ENCODE data around the gene ODC1. TPM values are rescaled to one million over a fixed set of nuclear protein-coding genes. Genes with fewer than 3 reads are reported as not detected.

ODC1 gene
- total and polyA plus RNA-seq, 2 experiments from 2014 or later: 23.3 to 70.3 TPM

DNA sequence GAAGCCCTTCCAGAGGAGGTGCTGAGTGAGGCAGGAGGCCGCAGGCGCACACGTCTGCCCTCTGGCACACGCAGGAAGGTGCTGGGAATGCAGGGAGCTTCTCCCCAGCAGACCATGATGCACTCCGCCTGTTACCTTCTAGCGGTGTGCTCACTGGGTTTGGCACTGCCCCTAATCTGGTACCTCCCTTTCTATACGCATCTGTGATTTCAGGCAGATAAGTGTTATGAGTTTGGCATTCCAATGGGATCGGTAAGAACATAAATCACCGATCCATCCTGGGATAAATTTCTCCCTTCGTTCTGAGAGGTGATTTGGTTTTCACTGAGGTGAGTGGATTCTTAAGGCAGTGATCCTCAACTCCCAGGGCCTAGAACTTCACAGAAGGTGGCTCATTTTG, 34.6 kb downstream of the ODC1 start (continued):
- TF ChIP-seq, protein P1, sequence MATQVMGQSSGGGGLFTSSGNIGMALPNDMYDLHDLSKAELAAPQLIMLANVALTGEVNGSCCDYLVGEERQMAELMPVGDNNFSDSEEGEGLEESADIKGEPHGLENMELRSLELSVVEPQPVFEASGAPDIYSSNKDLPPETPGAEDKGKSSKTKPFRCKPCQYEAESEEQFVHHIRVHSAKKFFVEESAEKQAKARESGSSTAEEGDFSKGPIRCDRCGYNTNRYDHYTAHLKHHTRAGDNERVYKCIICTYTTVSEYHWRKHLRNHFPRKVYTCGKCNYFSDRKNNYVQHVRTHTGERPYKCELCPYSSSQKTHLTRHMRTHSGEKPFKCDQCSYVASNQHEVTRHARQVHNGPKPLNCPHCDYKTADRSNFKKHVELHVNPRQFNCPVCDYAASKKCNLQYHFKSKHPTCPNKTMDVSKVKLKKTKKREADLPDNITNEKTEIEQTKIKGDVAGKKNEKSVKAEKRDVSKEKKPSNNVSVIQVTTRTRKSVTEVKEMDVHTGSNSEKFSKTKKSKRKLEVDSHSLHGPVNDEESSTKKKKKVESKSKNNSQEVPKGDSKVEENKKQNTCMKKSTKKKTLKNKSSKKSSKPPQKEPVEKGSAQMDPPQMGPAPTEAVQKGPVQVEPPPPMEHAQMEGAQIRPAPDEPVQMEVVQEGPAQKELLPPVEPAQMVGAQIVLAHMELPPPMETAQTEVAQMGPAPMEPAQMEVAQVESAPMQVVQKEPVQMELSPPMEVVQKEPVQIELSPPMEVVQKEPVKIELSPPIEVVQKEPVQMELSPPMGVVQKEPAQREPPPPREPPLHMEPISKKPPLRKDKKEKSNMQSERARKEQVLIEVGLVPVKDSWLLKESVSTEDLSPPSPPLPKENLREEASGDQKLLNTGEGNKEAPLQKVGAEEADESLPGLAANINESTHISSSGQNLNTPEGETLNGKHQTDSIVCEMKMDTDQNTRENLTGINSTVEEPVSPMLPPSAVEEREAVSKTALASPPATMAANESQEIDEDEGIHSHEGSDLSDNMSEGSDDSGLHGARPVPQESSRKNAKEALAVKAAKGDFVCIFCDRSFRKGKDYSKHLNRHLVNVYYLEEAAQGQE (IDR thresholded peaks at IDR 0.05; ENCODE audit: unreplicated experiment): no peak
- no peak for TF ChIP-seq CREB1 (CRISPR knock-in tag; IDR thresholded peaks at IDR 0.05; ENCODE audit: low read depth)
- TF ChIP-seq EZH2 (IDR thresholded peaks at IDR 0.05; ENCODE audit: low read depth, unreplicated experiment): no peak
- TF ChIP-seq ZNF114 (CRISPR knock-in tag; IDR thresholded peaks at IDR 0.05): no peak
- TF ChIP-seq JUNB (IDR thresholded peaks at IDR 0.05; ENCODE audit: unreplicated experiment): no peak

DNA sequence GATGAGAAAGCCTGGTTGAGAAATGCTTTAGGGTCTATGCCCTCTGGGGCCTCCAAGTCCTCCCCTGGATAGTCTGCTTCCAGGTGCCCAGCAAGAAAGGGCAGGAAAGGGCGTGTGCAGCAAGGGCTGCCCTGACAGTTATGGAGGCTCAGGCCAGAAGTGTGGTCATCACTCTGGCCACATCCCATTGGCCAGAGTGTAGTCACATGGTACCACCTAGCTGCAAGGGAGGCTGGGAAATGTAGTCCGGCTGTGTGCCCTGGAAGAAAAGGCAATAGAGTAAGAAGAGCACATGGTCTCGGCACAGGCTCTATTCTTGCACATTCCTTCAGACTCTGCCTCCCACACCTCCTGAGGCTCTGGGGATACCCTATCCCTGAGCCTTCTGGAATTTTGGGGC, 35.7 kb downstream of the ODC1 start:
- Histone ChIP-seq H3K27ac (ENCODE audit: low read depth) (no peak overlapping the region), H3K79me2 (replicated peaks; ENCODE audit: insufficient read depth) (no peaks in the 10 kb centered on the region), H3K27me3 (ENCODE audit: insufficient read depth) (no peaks in the 10 kb centered on the region), H3K9me2 (ENCODE audit: insufficient read depth) (no peaks in the 10 kb centered on the region), H3K4me2 (no peak overlapping the region), H3K4me3 (no peak overlapping the region), H2AFZ (0 out of 2 replicates have a peak overlapping the region, but pooled peaks have one; percentile 66), H4K20me1 (replicated peaks; ENCODE audit: insufficient read depth) (no peaks in the 10 kb centered on the region), H3K36me3 (ENCODE audit: insufficient read depth) (no peaks in the 10 kb centered on the region), H3F3A (replicated peaks; ENCODE audit: low read depth) (no peaks in the 10 kb centered on the region), H3K4me1 (ENCODE audit: insufficient read depth) (no peaks in the 10 kb centered on the region; the same call in 1 of the 2 replicates)
- H3K36me3 Mint-ChIP-seq (ENCODE audit: low read depth): no peaks in the 10 kb centered on the region
- H3K27me3 Mint-ChIP-seq (ENCODE audit: insufficient read depth, low read depth, poor library complexity): peaks cover 15% of the 10 kb centered on the region
- peak; percentile 65 for ATAC-seq
- H3K4me3 Mint-ChIP-seq: no peak overlapping the region
- peaks cover 11% of the 10 kb centered on the region for H3K4me1 Mint-ChIP-seq
- no peaks in the 10 kb centered on the region; the same call in 2 of the 3 replicates for H3K9me3 Mint-ChIP-seq
- no peak overlapping the region for H3K27ac Mint-ChIP-seq
- DNase-seq (ENCODE audit: low spot score): peak; percentile 70
- TF ChIP-seq ZNF462 (CRISPR knock-in tag; IDR thresholded peaks at IDR 0.05) (no peak), CREB1 (CRISPR knock-in tag; IDR thresholded peaks at IDR 0.05; ENCODE audit: low read depth) (peak; percentile 80), EZH2phosphoT487 (IDR thresholded peaks at IDR 0.05; ENCODE audit: unreplicated experiment) (no peak), EZH2 (IDR thresholded peaks at IDR 0.05; ENCODE audit: low read depth, unreplicated experiment) (no peak), STAT1 (IDR thresholded peaks at IDR 0.05; ENCODE audit: unreplicated experiment) (no peak), CTCF (conservative IDR thresholded peaks at IDR 0.05; ENCODE audit: low read depth in 2 of 2) (no peak)
- TF ChIP-seq, protein P1 (IDR thresholded peaks at IDR 0.05; ENCODE audit: unreplicated experiment): no peak
